ENCODE data around the gene ZFAND3.
A peak's percentile ranks its signal among the peaks of the same experiment; 100 is the strongest.

The ZFAND3 gene

DNA sequence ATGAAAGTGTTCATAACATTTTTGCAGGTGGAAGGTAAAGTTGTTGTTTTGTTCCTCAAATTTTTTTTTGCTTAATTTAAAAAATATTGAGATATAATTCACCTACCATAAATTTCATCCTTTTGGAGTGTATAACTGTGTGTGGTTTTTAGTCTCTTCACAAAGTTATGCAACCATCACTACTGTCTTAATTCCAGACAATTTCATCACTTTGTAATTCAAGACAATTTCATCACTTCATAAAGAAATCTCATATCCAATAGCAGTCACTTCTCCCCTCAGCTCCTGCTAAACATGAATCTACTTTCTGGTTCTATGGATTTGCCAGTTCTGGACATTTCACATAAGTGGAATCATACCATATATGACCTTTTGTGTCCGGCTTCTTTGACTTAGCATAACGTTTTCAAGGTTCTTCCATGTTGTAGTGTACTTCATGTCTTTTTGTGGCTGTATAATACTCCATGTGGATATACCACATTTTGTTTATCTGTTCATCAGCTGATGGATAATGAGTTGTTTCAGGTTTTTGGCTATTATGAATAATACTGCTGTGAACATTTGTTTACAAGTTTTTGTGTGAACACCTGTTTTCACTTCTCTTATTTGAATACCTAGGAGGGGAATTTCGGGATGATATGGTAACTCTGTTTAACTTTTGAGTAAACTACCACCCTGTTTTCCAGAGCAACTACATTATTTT is 18.8 kb downstream of the ZFAND3 start:
- ATAC-seq: no peak
- Mint-ChIP-seq H3K9me3 (no peaks in the 10 kb centered on the region), H3K4me1 (peaks cover 56% of the 10 kb centered on the region), H3K27ac (no peak overlapping the region), H3K27me3 (no peaks in the 10 kb centered on the region), H3K4me3 (no peak overlapping the region)
- no peak for DNase-seq

DNA sequence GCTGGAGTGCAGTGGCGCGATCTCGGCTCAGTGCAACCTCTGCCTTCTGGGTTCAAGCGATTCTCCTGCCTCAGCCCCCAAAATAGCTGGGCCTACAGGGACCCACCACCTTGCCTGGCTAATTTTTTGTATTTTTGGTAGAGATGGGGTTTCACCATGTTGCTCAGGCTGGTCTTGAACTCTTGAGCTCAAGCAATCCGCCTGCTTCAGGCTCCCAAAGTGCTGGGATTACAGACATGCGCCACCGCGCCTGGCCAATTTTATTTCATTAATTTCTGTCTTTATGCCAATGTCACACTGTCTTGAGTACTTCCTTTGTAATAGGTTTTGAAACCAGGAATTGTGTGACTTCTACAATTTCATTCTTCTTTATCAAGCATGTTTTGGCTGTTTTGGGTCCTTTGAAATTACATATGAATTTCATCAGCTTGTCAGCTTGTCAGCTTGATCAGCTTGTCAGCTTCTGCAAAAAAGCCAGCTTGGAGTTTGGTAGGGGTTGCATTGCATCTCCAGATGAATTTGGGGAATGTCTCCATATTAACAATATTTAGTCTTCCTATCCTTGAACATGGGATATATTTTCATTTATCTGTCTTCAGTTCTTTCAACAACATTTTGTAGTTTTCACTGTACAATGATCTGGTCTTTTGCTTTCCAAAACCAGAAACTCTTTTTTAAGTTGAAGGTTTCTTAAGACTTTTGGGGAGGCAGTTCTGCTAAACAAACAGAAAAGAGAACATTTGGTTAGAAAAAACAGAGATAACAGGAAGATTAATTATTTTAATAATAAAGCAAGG is 20.8 kb downstream of the ZFAND3 start:
- peak overlapping the region; percentile 77 to 98 for H3K27ac Mint-ChIP-seq
- H3K27me3 Mint-ChIP-seq: no peaks in the 10 kb centered on the region
- ATAC-seq (no peak), DNase-seq (no peak)
- no peaks in the 10 kb centered on the region for H3K9me3 Mint-ChIP-seq
- H3K4me1 Mint-ChIP-seq: peaks cover 70% of the 10 kb centered on the region
- H3K4me3 Mint-ChIP-seq: peak overlapping the region in 1 of 2 donors; percentile 56

DNA sequence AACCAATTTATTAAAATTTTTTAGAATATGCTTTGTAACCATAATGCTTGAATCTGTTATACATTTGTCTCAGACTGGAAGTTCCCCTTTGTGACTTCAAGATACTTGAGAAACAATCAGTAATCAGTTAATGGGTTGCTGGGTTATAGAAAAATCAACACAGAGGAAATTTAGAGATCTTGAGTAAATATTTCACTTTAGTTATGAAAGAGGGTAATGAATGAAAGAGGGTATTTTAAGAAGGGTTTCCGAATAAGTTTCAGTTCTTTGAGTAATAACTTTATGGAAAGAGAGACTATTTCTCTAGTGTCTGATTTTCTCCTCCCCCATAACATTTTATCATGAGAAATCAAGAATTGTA is 21.4 kb downstream of the ZFAND3 start:
- DNase-seq (no peak), ATAC-seq (peak; percentile 54)
- H3K9me3 Mint-ChIP-seq: no peaks in the 10 kb centered on the region
- peak overlapping the region; percentile 42 to 98 for H3K27ac Mint-ChIP-seq
- peaks cover 69% of the 10 kb centered on the region for H3K4me1 Mint-ChIP-seq
- H3K27me3 Mint-ChIP-seq: no peaks in the 10 kb centered on the region
- H3K4me3 Mint-ChIP-seq: peak overlapping the region in 1 of 2 donors; percentile 36

- H3K4me1 Mint-ChIP-seq: peaks cover 69% of the 10 kb centered on the region
- H3K27me3 Mint-ChIP-seq: no peaks in the 10 kb centered on the region
- H3K9me3 Mint-ChIP-seq: no peaks in the 10 kb centered on the region
- no peak for DNase-seq
- no peak overlapping the region for H3K4me3 Mint-ChIP-seq
- no peak overlapping the region for H3K27ac Mint-ChIP-seq
- ATAC-seq: no peak
Measured at GRCh38 chr6:37845026-37845911, 25.7 kb downstream of the ZFAND3 start.

DNA sequence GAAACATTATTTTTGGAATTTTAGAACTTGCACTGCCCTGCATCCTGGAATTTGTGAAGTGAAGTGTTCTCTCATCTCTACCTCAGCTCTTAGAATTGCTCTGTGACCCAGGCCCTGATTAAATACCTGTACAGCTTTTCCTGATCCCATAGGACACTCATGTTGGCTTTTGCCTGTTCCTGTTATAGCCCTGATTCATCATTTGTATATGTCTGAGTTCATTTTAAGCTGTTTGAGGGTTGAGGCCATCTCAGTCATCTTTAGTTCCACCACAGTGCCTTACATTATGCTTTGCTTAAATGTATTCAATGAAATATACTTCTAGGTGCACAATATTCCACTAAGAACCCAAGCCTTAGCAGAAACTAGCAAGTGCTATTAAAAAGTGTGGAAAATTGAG is 26.4 kb downstream of the ZFAND3 start:
- Mint-ChIP-seq H3K4me1 (peaks cover 67% of the 10 kb centered on the region), H3K9me3 (no peaks in the 10 kb centered on the region)
- no peak for ATAC-seq

GRCh38 chr6:37847704-37848103 is 28.2 kb downstream of the ZFAND3 start:
- no peaks in the 10 kb centered on the region for H3K9me3 Mint-ChIP-seq
- peaks cover 59% of the 10 kb centered on the region for H3K4me1 Mint-ChIP-seq
- H3K27me3 Mint-ChIP-seq: no peaks in the 10 kb centered on the region
- H3K27ac Mint-ChIP-seq: no peak overlapping the region
- no peak for DNase-seq
- H3K4me3 Mint-ChIP-seq: no peak overlapping the region
- ATAC-seq: no peak

More for the DNA sequence above, 26.4 kb downstream of the ZFAND3 start:
- Mint-ChIP-seq H3K27me3 (no peaks in the 10 kb centered on the region), H3K27ac (peak overlapping the region in 1 of 2 donors; percentile 89), H3K4me3 (no peak overlapping the region)
- DNase-seq: no peak

DNA sequence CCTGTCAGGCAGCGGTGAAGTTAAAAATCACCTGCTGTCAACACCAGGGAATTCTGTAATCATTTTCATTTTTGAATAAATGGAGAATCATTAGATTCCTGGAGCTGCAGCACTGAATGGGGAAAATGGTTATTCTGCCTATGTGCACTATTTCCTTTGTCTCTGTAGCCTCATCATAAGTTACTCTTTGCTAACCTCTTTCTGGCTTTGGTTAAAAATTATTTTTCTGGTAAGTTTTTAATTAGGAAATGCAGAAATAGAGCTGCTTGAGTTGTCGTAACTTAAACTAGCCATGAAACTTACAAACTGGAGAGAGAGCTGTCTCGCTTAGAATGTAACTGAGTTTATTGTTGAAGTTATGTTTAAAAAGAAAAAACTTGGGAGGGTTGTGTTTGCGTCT is 28.8 kb downstream of the ZFAND3 start:
- no peak for DNase-seq
- H3K4me3 Mint-ChIP-seq: no peak overlapping the region
- H3K4me1 Mint-ChIP-seq: peaks cover 58% of the 10 kb centered on the region
- no peak for ATAC-seq
- H3K27me3 Mint-ChIP-seq: no peaks in the 10 kb centered on the region
- no peak overlapping the region for H3K27ac Mint-ChIP-seq
- H3K9me3 Mint-ChIP-seq: no peaks in the 10 kb centered on the region

- no peaks in the 10 kb centered on the region for H3K9me3 Mint-ChIP-seq
- no peaks in the 10 kb centered on the region for H3K27me3 Mint-ChIP-seq
- ATAC-seq (peak; percentile 74), DNase-seq (no peak)
- no peak overlapping the region for H3K27ac Mint-ChIP-seq
- no peak overlapping the region for H3K4me3 Mint-ChIP-seq
- peaks cover 47% of the 10 kb centered on the region for H3K4me1 Mint-ChIP-seq
Measured at GRCh38 chr6:37850260-37850659, 30.7 kb downstream of the ZFAND3 start.

DNA sequence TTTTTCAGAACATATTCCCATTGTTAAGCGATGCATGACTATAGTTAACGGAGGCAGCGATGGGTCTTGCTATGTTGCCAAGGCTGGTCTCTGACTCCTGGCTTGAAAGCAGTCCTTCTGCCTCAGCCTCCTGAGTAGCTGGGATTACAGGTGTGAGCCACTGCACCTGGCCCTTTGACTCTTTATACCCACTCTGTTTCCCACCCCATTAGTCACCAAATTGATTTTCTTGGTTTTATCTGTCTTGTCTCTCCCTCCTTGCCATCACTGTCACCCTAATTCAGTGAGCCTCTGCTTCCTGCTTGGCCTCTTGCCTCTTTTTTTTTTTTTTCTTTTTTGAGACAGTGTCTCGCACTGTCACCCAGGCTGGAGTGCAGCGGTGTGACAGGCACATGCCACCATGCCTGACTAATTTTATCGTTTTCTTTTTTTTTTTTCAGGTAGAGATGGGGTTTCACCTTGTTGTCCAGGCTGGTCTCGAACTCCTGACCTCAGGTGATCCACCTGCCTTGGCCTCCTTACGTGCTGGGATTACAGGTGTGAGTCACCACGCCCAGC is 31.3 kb downstream of the ZFAND3 start:
- Mint-ChIP-seq H3K4me1 (peaks cover 50% of the 10 kb centered on the region), H3K27ac (peak overlapping the region; percentile 12 to 72), H3K4me3 (no peak overlapping the region)

GRCh38 chr6:37851997-37852524 is 32.5 kb downstream of the ZFAND3 start:
- Mint-ChIP-seq H3K4me1 (peaks cover 54% of the 10 kb centered on the region), H3K27me3 (no peaks in the 10 kb centered on the region), H3K27ac (no peak overlapping the region), H3K9me3 (no peaks in the 10 kb centered on the region), H3K4me3 (no peak overlapping the region)
- no peak for DNase-seq
- no peak for ATAC-seq

More for the DNA sequence above, 31.3 kb downstream of the ZFAND3 start:
- no peaks in the 10 kb centered on the region for H3K27me3 Mint-ChIP-seq
- ATAC-seq (peak; percentile 40), DNase-seq (no peak)
- H3K9me3 Mint-ChIP-seq: no peaks in the 10 kb centered on the region

DNA sequence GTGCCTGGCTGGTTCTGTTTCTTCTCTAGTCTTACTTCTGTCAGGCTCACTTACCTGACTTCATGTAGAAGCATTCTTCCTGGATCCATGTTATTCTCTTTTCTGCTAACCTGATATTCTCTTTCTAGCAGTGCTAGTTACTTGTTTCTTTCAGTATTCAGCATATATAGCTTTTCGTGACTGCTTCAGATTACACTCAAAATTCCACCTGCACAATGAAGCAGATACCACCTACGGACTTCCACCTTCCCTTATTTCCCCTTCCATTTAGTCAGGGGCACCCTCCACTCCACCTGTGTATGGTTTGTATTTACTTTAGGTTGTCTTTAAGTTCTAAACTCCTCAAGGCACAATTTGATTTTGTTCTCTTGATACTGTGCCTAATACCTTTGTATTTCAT is 36.8 kb downstream of the ZFAND3 start:
- no peaks in the 10 kb centered on the region for H3K9me3 Mint-ChIP-seq
- no peak overlapping the region for H3K4me3 Mint-ChIP-seq
- no peak for DNase-seq
- no peak for ATAC-seq
- H3K27me3 Mint-ChIP-seq: no peaks in the 10 kb centered on the region
- peaks cover 65% of the 10 kb centered on the region for H3K4me1 Mint-ChIP-seq
- H3K27ac Mint-ChIP-seq: no peak overlapping the region

- ATAC-seq (peak; percentile 86), DNase-seq (no peak)
- Mint-ChIP-seq H3K4me3 (peak overlapping the region in 1 of 2 donors; percentile 23), H3K27ac (no peak overlapping the region), H3K9me3 (no peaks in the 10 kb centered on the region), H3K4me1 (peaks cover 68% of the 10 kb centered on the region), H3K27me3 (no peaks in the 10 kb centered on the region)
Measured at GRCh38 chr6:37858363-37858762, 38.8 kb downstream of the ZFAND3 start.

GRCh38 chr6:37860226-37860839 is 40.8 kb downstream of the ZFAND3 start:
- Mint-ChIP-seq H3K27ac (no peak overlapping the region), H3K4me3 (no peak overlapping the region), H3K4me1 (peaks cover 69% of the 10 kb centered on the region), H3K27me3 (no peaks in the 10 kb centered on the region), H3K9me3 (no peaks in the 10 kb centered on the region)
- ATAC-seq (no peak), DNase-seq (no peak)

DNA sequence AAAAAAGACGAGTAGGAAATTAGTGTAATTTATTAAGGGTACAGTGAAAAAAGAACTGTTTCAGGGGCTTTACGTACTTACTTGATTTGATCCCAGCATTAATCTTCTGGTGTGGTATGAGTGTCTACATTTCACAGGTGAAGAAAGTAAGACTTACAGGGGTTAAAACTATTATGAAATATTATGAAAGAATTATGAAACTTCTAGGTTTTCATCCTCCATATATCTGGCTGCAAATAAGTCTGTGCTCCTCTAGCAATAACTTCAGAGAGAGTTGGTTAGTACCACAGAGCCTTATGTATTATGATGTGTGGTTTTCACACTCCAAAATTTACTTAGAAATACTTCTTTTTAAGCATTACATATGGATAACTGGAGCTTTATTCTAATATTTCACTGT is 41.9 kb downstream of the ZFAND3 start:
- no peaks in the 10 kb centered on the region for H3K27me3 Mint-ChIP-seq
- H3K4me3 Mint-ChIP-seq: no peak overlapping the region
- DNase-seq (no peak), ATAC-seq (peak; percentile 62)
- no peaks in the 10 kb centered on the region for H3K9me3 Mint-ChIP-seq
- peak overlapping the region in 1 of 2 donors; percentile 0 for H3K27ac Mint-ChIP-seq
- peaks cover 69% of the 10 kb centered on the region for H3K4me1 Mint-ChIP-seq

GRCh38 chr6:37862430-37862829 is 42.9 kb downstream of the ZFAND3 start:
- no peaks in the 10 kb centered on the region for H3K27me3 Mint-ChIP-seq
- peak overlapping the region in 1 of 2 donors; percentile 80 for H3K27ac Mint-ChIP-seq
- H3K4me3 Mint-ChIP-seq: no peak overlapping the region
- no peak for DNase-seq
- no peak for ATAC-seq
- no peaks in the 10 kb centered on the region for H3K9me3 Mint-ChIP-seq
- peaks cover 75% of the 10 kb centered on the region for H3K4me1 Mint-ChIP-seq

Data from stimulated activated naive CD8-positive, alpha-beta T cell treated with anti-CD3 and anti-CD28 coated beads, Interleukin-15, amount 100 ng/mL, for 72 hours (primary cell).